Colonic mucosa (tissue), 4 donors: ENCODE data around the gene DNAJB13. TPM values are rescaled to one million over a fixed set of nuclear protein-coding genes. Genes with fewer than 3 reads are reported as not detected.

ENCODE experiments used
- DNase-seq: peaks from one replicate; pipeline ENCODE4 v3.0.0-alpha.2; 2020
- H3K27ac ChIP-seq: fragments of 200-600 bp; one replicate; pipeline ENCODE4 v1.8.0; 2021
- H3K27me3 ChIP-seq: fragments of 200-600 bp; one replicate; pipeline ENCODE4 v1.8.0; 2021
- H3K36me3 ChIP-seq: fragments of 200-600 bp; one replicate; pipeline ENCODE4 v1.8.0; 2021
- H3K4me1 ChIP-seq: fragments of 200-600 bp; one replicate; pipeline ENCODE4 v1.8.0; 2021; ENCODE audit warnings: mild to moderate bottlenecking
- H3K4me3 ChIP-seq: fragments of 200-600 bp; one replicate; pipeline ENCODE4 v1.8.0; 2021
- H3K9ac ChIP-seq, 2 donors: one replicate each; pipeline ENCODE4 v1.7.0; 2013; ENCODE audit warnings: control low read depth in 2 of 2, low read depth in 2 of 2, low read length in 2 of 2
- H3K9me3 ChIP-seq: fragments of 200-600 bp; one replicate; pipeline ENCODE4 v1.8.0; 2021
- intact Hi-C: fragments of 100-400 bp; cut with DNase I; formaldehyde crosslinking; loops from one replicate; pipeline ENCODE4 v1.14.1; 2022
- total RNA-seq, 2 donors: library from RNA; stranded (reverse); fragmentation: NEBNext Ultra II Directional in 1 of 2; extraction: Animal tissue kit (Norgen Biotek cat#: 25700) in 1 of 2; gene quantifications; one replicate each; pipeline ENCODE4 v1.2.1, GENCODE V29; 2021
- TF ChIP-seq, protein P1 (sequence below): fragments of 200-600 bp; IDR thresholded peaks from one replicate; pipeline ENCODE4 v1.8.0; 2022; ENCODE audit warnings: antibody characterized with exemption, mild to moderate bottlenecking
- donor health status: healthy.
- donor health status: DM: no; HTN: no; CAD: no.
- donor health status: DM: no; HTN: no; CAD: no.

The DNAJB13 gene
- total RNA-seq, 2 donors from 2014 or later, result not detected

DNA sequence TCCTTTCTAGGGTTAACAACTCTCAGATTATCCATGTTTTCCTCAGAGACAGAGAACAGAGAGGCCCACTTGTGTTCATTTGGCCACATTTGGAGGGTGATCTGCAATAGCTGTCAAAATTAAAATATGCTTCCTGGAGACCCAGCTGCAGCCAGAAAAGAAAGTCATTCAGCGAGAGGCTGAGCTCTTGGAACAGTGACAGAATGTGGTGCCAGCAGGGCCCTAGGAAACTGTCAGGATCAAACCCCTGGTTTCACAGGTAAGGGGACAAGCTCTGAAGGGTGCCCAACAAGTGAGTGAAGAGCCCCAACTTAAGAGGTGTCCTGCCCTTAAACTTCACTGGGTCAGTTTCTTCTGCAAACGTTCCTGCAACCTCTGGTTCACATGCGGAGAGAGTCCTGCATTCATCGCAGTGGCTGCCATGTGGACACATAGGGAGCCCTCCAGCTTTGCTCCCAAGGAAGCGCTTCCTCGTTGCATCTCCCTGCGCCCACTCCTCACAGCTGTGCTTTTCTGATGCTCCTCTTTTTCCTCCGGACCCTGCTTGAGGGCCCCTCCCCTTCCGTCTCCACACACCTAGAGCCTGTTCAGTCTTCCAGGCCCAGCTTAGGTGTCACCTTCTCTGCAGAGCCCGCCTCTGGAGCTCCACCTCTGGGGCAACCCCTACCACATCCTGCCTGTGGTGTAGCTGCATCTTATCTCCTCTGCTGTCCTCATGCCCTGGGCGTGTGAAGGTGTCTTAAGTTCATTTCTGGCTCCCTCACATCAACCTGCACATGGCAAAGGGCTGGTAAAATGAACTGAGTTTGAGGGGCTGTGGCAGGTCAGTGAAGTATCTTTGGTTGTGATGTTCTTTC, 54.2 kb downstream of the DNAJB13 start:
- H3K4me3 ChIP-seq, result no peak overlapping the region
- no peaks in the 10 kb centered on the region for H3K4me1 ChIP-seq
- no peaks in the 10 kb centered on the region for H3K27me3 ChIP-seq
- intact Hi-C loops, result no loop called here
- H3K36me3 ChIP-seq, result no peaks in the 10 kb centered on the region
- no peak for DNase-seq
- H3K9me3 ChIP-seq, result no peaks in the 10 kb centered on the region
- no peak overlapping the region for H3K9ac ChIP-seq
- no peak overlapping the region for H3K27ac ChIP-seq
- TF ChIP-seq, protein P1, sequence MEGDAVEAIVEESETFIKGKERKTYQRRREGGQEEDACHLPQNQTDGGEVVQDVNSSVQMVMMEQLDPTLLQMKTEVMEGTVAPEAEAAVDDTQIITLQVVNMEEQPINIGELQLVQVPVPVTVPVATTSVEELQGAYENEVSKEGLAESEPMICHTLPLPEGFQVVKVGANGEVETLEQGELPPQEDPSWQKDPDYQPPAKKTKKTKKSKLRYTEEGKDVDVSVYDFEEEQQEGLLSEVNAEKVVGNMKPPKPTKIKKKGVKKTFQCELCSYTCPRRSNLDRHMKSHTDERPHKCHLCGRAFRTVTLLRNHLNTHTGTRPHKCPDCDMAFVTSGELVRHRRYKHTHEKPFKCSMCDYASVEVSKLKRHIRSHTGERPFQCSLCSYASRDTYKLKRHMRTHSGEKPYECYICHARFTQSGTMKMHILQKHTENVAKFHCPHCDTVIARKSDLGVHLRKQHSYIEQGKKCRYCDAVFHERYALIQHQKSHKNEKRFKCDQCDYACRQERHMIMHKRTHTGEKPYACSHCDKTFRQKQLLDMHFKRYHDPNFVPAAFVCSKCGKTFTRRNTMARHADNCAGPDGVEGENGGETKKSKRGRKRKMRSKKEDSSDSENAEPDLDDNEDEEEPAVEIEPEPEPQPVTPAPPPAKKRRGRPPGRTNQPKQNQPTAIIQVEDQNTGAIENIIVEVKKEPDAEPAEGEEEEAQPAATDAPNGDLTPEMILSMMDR, result no peak

DNA sequence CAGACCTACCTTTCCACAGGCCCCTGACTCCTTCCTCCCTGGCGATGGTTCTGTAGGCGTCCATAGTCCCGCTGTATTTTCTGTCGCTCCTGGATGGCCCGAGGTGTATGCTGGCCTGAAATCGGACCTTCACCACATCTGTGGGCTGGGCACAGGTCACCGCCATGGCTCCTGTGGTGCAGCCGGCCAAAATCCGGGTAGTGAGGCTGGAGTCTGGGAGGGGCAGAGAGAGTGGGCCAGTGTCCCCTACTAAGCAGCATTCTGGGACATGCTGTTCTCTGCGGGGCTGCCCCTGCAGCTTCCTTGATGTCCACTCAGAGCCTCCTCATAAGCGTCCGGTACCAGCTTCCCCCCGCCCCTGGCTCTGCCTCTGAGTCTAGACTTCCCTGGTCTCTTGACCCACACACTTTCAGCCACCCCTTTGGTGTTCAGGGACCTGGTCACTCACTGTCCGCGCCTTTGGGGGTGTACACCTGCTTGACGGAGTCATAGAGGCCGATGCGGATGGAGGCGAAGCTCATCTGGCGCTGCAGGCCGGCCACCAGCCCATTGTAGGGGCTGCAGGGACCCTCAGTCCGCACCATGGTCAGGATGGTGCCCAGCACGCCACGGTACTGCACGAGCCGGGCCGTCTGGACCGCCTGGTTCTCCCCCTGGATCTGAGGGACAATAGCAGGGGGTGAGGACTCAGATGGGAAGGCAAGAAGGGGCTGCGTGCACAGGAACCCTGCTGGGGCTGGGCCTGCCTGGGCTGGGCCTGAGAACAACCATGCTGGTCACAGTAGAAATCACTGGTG, 55.1 kb downstream of the DNAJB13 start:
- intact Hi-C loops, result no loop called here
- no peak overlapping the region for H3K27ac ChIP-seq

GRCh38 chr11:74006743-74007304, 56.0 kb downstream of the DNAJB13 start:
- Histone ChIP-seq H3K27me3 (no peaks in the 10 kb centered on the region), H3K9me3 (no peaks in the 10 kb centered on the region), H3K9ac (no peak overlapping the region), H3K36me3 (no peaks in the 10 kb centered on the region), H3K27ac (no peak overlapping the region), H3K4me1 (no peaks in the 10 kb centered on the region), H3K4me3 (no peak overlapping the region)
- DNase-seq, result no peak
- TF ChIP-seq, protein P1, result no peak
- intact Hi-C loops, result no loop called here

More for the DNA sequence above, 55.1 kb downstream of the DNAJB13 start:
- H3K27me3 ChIP-seq, result no peaks in the 10 kb centered on the region
- TF ChIP-seq, protein P1, result no peak
- no peak for DNase-seq
- no peak overlapping the region for H3K9ac ChIP-seq
- no peak overlapping the region for H3K4me3 ChIP-seq
- no peaks in the 10 kb centered on the region for H3K9me3 ChIP-seq
- H3K36me3 ChIP-seq, result no peaks in the 10 kb centered on the region
- no peaks in the 10 kb centered on the region for H3K4me1 ChIP-seq

DNA sequence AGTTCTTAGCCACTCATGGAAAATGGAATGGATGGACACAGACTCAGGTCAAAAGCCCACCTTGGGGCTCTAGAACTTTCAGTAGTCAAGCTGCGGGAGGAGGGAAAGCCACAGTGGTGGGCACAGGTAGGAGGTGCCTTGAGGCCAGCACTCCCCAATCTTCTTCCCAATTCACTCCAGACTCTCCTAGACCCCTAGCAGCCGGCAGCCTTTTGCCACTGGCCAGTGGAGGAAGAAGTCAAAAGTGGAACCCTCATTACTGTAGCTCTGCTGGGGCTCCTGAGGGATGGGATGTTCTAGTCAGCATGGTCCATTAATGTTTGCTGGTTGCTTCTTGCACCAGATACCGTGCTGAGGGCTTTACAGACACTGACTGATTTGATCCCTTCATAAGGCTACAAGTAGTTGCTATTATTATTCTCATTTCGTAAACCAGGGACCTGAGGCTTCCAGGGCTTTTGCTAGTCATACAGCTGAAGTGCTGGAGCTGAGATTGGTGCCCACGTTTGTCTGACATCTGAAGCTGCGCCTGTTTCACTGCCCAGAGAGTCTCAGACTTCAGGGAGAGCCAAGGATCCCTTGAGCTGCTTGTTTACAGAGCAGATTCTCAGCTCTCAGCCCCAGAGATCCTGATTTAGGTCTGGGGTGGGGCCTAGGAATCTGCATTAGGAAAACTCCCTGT, 57.0 kb downstream of the DNAJB13 start:
- DNase-seq, result no peak
- Histone ChIP-seq H3K9me3 (no peaks in the 10 kb centered on the region), H3K4me3 (no peak overlapping the region), H3K9ac (no peak overlapping the region), H3K27ac (no peak overlapping the region), H3K4me1 (no peaks in the 10 kb centered on the region), H3K36me3 (no peaks in the 10 kb centered on the region), H3K27me3 (no peaks in the 10 kb centered on the region)
- TF ChIP-seq, protein P1, result no peak
- intact Hi-C loops, result no loop called here
